ENCODE data around the gene RNPEP.

DNA sequence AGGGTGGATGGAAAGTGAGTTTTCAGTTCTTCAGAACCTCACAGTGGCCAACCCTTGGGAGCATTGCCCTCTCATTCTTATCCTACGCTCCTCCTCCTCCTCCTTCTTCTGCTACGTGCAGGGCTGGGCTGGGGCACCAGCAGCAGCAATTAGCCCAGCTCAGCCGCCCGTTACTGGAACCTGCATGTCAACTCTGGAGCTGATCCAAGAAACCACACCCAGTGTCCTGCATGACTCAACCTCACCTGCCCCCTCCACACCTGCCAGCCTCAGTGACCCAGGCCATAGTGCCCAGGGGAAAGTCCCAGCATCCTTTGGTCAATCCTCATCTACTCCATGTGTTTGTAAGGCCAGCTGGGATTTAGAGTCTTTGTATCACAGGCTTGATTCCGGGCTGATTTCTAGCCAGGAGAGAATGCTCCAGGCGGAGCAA, 40.6 kb downstream of the RNPEP start:
- TF ChIP-seq, protein P1, sequence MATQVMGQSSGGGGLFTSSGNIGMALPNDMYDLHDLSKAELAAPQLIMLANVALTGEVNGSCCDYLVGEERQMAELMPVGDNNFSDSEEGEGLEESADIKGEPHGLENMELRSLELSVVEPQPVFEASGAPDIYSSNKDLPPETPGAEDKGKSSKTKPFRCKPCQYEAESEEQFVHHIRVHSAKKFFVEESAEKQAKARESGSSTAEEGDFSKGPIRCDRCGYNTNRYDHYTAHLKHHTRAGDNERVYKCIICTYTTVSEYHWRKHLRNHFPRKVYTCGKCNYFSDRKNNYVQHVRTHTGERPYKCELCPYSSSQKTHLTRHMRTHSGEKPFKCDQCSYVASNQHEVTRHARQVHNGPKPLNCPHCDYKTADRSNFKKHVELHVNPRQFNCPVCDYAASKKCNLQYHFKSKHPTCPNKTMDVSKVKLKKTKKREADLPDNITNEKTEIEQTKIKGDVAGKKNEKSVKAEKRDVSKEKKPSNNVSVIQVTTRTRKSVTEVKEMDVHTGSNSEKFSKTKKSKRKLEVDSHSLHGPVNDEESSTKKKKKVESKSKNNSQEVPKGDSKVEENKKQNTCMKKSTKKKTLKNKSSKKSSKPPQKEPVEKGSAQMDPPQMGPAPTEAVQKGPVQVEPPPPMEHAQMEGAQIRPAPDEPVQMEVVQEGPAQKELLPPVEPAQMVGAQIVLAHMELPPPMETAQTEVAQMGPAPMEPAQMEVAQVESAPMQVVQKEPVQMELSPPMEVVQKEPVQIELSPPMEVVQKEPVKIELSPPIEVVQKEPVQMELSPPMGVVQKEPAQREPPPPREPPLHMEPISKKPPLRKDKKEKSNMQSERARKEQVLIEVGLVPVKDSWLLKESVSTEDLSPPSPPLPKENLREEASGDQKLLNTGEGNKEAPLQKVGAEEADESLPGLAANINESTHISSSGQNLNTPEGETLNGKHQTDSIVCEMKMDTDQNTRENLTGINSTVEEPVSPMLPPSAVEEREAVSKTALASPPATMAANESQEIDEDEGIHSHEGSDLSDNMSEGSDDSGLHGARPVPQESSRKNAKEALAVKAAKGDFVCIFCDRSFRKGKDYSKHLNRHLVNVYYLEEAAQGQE (IDR thresholded peaks at IDR 0.05; ENCODE audit: unreplicated experiment) = no peak
- TF ChIP-seq ZNF114 (CRISPR knock-in tag; IDR thresholded peaks at IDR 0.05) (no peak), JUNB (IDR thresholded peaks at IDR 0.05; ENCODE audit: unreplicated experiment) (no peak), EZH2 (IDR thresholded peaks at IDR 0.05; ENCODE audit: low read depth, unreplicated experiment) (no peak), POLR2AphosphoS5 (IDR thresholded peaks at IDR 0.05; ENCODE audit: low read depth) (no peak), CREB1 (CRISPR knock-in tag; IDR thresholded peaks at IDR 0.05; ENCODE audit: low read depth) (no peak), EZH2phosphoT487 (IDR thresholded peaks at IDR 0.05; ENCODE audit: unreplicated experiment) (no peak), NANOG (IDR thresholded peaks at IDR 0.05; ENCODE audit: borderline replicate concordance) (no peak)
- TF ChIP-seq, protein P2, sequence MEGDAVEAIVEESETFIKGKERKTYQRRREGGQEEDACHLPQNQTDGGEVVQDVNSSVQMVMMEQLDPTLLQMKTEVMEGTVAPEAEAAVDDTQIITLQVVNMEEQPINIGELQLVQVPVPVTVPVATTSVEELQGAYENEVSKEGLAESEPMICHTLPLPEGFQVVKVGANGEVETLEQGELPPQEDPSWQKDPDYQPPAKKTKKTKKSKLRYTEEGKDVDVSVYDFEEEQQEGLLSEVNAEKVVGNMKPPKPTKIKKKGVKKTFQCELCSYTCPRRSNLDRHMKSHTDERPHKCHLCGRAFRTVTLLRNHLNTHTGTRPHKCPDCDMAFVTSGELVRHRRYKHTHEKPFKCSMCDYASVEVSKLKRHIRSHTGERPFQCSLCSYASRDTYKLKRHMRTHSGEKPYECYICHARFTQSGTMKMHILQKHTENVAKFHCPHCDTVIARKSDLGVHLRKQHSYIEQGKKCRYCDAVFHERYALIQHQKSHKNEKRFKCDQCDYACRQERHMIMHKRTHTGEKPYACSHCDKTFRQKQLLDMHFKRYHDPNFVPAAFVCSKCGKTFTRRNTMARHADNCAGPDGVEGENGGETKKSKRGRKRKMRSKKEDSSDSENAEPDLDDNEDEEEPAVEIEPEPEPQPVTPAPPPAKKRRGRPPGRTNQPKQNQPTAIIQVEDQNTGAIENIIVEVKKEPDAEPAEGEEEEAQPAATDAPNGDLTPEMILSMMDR (conservative IDR thresholded peaks at IDR 0.05; ENCODE audit: low read depth in 2 of 2) = no peak
- TF ChIP-seq, protein P3, sequence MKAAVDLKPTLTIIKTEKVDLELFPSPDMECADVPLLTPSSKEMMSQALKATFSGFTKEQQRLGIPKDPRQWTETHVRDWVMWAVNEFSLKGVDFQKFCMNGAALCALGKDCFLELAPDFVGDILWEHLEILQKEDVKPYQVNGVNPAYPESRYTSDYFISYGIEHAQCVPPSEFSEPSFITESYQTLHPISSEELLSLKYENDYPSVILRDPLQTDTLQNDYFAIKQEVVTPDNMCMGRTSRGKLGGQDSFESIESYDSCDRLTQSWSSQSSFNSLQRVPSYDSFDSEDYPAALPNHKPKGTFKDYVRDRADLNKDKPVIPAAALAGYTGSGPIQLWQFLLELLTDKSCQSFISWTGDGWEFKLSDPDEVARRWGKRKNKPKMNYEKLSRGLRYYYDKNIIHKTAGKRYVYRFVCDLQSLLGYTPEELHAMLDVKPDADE (IDR thresholded peaks at IDR 0.05) = no peak

Data from GM23338 (cell line).